EH (cell line): Measurements from ENCODE around the gene HSPA6.
A peak's percentile ranks its signal among the peaks of the same experiment; 100 is the strongest.
"Not testable (repeated sequence)": the region's sequence is repeated elsewhere in the genome, so short reads cannot be mapped to it uniquely, and the experiment has no call there.

Experiments
- DNase-seq: peaks from one replicate; pipeline ENCODE4 v3.0.0-alpha.2; 2015; ENCODE audit warnings: low read depth

HSPA6 gene

DNA sequence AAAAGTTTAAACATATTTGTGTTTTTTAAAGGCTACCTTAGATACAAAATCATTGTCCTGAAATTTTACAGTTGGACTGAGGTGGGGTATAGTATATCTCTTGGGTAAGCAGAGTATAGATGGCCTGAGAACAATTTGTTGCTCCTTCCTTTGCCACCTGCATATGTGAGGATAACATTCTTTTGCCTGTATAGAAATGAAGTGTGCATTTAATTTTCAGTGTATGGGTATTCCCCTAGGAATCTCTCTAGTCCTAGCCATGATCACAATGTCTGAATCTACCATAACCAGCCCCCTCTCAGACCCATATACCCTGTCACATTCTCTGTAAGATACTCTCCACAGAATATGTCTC is 21.0 kb upstream of the HSPA6 start:
- DNase-seq: no peak

- no peak for DNase-seq
Measured at GRCh38 chr1:161505686-161506085, 18.7 kb upstream of the HSPA6 start.

DNA sequence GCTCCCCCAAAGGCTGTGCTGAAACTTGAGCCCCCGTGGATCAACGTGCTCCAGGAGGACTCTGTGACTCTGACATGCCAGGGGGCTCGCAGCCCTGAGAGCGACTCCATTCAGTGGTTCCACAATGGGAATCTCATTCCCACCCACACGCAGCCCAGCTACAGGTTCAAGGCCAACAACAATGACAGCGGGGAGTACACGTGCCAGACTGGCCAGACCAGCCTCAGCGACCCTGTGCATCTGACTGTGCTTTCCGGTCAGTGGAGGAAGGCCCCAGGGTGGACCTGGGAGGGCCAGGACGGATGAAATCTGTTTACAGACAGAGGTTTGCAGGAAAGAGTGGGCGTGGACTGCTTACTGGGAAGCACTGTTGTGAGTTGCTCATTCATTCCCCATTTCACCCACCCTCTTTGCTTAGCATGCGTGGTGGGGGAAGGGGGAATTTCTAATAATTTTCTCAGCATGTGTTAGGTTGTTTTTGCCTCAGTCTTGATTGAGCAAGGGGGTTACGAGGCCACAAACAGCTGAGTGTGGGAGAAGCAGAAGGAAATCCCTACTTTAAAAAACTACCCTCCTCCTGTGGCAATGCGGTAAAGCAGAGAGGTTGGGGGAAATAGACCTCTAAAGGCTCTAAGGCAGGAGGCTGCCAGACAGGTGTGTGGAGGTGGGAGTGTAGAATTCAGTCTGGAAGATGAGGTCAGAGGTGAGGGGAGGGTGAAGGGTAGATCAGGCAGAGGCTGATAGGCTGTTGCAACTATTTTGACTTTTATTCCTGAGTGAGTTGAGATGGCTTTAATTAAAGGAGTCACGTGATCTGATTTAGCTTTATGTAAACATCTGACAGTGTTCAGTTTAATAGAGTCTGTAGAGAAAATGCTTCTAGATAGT is 17.8 kb upstream of the HSPA6 start:
- no peak for DNase-seq

- no peak for DNase-seq
Measured at GRCh38 chr1:161510477-161510876, 13.9 kb upstream of the HSPA6 start.

DNA sequence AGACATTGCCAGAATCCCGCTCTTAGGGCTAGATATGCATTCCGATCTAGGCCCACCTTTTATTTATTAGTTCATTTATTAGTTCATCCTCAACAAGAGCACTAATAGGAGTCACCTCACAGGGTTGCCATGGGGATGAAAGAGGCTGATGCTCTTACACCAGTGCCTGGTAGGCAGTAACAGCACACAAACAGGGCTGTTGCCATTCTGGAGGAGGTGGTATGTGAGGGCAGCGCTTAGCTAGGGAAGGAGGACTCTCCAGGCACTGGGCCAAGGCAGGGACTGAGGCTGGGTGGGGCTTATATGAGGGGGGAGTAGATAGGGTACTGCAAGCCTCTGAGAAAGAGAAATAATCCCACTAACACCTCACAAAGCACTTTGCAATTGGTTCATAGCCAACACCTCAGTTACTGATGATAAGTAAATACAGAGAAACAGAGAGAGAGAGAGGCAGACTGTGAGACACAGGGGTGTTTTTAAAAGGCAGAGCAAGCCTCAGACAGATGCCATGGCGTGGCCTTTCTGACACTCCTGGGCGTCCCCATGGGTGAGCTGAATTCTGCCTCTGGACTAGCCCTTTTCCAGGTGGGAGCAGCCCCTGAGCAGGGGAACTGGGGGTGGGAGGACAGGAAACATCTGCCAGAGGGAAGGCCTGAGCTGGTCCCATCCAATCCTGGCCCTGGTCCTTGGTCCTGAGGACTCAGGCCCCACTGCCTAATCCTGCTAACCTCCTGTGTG is 13.2 kb upstream of the HSPA6 start:
- no peak for DNase-seq

GRCh38 chr1:161511756-161512060 is 12.6 kb upstream of the HSPA6 start:
- no peak for DNase-seq

DNA sequence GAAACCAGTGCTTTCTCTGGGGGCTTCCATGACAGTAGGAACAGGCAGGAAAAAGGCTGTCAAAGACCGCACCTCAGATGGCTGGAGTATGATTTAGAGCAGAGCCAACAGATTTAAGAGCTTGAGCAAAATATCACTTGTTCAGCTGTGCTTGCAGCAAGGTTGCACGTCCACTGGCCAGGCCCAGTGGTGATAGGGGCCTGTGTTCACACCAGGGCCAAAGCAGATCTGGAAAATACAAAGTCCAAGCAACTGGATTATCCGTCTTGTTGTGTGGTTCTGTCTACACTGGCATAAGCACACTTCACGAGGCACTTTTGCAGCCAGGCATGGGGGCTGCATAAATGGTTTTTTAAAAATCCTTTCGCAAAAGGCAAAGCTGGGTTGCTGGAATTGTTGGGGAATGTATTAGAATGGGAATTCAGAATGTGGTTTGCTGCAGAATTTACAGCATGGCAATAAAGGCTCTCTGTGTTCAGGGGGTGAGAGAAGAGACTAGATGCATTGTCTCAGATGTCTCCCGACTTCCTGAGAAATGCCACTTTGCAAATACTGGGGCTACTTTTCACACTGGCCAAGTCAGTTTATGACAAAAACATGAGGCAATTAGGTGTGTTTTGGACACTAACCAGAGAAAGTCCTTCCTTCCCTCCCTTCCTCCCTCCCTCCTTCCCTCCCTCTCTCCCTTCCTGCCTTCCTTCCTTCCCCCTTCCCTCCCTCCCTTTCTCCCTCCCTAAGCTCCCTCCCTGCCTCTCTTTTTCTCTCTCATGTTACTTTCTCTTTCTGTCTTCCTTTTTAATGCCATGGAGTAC is 11.5 kb upstream of the HSPA6 start:
- not testable (repeated sequence) for DNase-seq

- DNase-seq: not testable (repeated sequence)
Measured at GRCh38 chr1:161513448-161513780, 10.9 kb upstream of the HSPA6 start.

GRCh38 chr1:161513953-161514352 is 10.4 kb upstream of the HSPA6 start:
- peak; percentile 11 for DNase-seq

DNA sequence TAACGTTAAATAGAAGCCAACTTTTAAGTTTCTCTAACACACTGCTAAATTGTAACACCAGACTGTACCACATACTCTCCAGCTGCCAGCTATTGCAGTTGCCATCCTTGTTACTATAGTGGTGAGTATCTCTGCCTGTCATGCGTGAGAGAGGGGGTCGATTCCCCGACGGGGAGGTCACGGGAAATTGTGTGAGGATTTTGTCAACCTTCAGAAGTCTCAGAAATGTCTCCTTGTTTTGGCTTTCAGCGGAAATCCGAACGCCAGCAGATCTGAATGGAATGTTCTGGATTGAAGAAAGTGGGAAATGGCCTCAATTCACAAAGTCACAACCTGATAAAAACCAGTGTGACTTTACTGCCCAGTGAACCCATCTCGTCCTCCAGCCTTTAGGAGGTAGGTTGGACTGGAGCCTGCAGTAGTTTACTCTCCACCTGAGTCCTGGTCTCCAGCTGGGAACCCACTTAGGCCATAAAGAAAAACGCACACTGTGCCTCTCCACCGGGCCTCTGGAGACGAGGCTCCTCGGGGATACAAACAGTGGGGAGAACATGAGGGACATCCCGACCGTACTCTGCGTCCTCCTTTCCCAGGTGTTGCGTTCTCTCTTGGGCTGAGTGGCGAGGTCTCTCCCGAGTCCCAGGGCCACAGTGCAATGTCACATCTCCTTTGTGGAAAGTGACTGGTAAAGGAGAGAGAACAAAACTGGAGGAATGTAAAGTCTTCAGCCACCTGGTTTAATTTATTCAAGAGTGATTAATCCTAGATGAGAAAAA is 1.1 kb upstream of the HSPA6 start:
- not testable (repeated sequence) for DNase-seq

- not testable (repeated sequence) for DNase-seq
Measured at GRCh38 chr1:161524742-161525291, 477 bp downstream of the HSPA6 start.

- DNase-seq: not testable (repeated sequence)
Measured at GRCh38 chr1:161525321-161525720, 981 bp downstream of the HSPA6 start.

- DNase-seq: not testable (repeated sequence)
Measured at GRCh38 chr1:161525918-161526317, 1.6 kb downstream of the HSPA6 start.

DNA sequence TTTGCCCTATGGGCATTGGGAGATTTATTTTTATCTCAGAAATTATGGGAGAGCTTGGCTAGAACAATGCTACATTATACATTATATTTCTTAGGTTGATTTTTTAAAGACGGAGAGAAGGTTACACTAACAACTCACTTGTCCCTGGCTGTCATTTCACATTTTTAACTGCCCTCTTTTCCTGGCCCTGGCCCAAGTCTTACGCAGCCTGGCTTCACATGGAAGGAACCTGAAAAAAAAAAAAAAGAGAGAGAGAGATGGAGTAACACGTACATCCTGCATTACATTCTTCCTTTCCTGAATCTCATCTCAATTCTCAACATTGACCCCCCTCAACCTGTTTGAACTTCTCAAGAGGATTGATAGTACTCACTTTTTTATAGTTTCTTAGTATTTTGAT is 4.2 kb downstream of the HSPA6 start:
- DNase-seq: not testable (repeated sequence)

GRCh38 chr1:161529463-161530104 is 5.2 kb downstream of the HSPA6 start:
- DNase-seq: not testable (repeated sequence)

- peak; percentile 78 for DNase-seq
Measured at GRCh38 chr1:161530158-161530557, 5.8 kb downstream of the HSPA6 start.

DNA sequence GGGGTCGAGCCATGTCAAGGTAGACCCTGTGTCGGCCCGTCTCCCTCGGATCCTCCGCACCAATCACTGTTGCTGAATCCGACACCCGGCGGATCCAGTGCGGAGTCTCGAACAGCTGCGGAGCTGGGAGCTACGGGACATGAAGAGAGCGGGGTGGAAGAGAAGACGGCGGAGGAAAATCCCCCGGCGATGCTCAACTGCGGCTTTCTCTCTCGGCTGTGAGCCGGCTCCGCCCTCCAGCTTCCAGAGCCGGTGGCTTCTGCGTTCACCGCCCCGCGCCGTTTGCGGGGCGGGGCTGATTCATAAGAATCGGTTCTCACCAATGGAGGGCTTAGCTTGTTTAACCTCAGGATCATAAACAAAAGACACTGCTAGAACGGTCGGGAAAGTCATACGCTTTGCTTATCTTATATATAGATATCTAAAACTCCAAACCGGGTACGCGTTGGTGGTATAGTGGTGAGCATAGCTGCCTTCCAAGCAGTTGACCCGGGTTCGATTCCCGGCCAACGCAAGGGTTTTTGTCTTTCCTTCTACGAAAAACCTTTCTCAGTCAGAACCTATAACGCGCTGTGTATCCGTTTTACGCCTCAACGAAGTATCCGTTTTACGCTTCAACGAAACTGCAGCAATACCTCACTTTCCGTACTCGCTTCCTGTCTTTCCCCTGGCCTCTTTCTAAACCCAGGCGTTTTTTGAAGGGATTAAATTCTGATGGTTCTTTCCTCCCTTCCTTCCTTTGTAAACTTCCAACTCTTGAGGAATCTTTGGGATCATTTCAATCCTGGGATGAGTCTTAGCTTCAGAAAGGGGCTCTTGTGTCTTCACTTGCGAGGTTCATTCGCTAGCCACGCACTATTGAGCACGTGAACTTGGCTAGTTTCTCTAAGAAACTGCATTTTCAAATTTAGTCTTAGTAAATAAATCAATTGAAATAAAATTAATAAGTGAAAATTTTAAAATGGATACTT is 6.6 kb downstream of the HSPA6 start:
- peak; percentile 94 for DNase-seq

GRCh38 chr1:161531986-161532643 is 7.8 kb downstream of the HSPA6 start:
- DNase-seq: no peak
